HS-27A (cell line): Measurements from ENCODE around the gene ADAMTSL1.

Experiments used
- DNase-seq: peaks from one replicate; pipeline ENCODE4 v3.0.0-alpha.2; 2012; ENCODE audit warnings: low read depth, missing footprints

ADAMTSL1 gene

GRCh38 chr9:18666986-18667772 lies 193.2 kb downstream of the ADAMTSL1 start:
- DNase-seq = no peak

GRCh38 chr9:18668944-18669343 lies 195.0 kb downstream of the ADAMTSL1 start:
- no peak for DNase-seq

- no peak for DNase-seq
These were observed 198.8 kb downstream of the ADAMTSL1 start for GRCh38 chr9:18672706-18673105.

- no peak for DNase-seq
These were observed 199.2 kb downstream of the ADAMTSL1 start for GRCh38 chr9:18673179-18673578.

DNA sequence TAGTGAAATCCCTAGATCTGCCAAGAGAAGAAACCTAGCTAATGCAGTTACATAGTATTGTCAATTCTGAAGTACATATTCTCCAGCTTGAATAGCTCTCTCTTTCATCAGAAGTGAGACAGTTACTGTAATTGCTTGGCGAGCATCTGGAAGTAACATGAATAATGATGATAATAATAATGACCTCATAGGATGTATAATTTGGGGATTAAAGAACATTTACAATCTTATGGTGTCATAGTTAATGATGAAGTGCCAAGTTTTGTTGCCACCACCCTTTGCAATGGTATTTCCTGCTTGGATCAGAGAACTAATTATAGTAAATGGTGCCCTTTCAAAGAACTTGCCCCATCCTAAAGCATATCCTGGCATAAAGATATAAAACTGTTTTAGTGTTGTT lies 201.4 kb downstream of the ADAMTSL1 start:
- no peak for DNase-seq

GRCh38 chr9:18675973-18676372 lies 202.0 kb downstream of the ADAMTSL1 start:
- no peak for DNase-seq

GRCh38 chr9:18676525-18676924 lies 202.6 kb downstream of the ADAMTSL1 start:
- no peak for DNase-seq

DNA sequence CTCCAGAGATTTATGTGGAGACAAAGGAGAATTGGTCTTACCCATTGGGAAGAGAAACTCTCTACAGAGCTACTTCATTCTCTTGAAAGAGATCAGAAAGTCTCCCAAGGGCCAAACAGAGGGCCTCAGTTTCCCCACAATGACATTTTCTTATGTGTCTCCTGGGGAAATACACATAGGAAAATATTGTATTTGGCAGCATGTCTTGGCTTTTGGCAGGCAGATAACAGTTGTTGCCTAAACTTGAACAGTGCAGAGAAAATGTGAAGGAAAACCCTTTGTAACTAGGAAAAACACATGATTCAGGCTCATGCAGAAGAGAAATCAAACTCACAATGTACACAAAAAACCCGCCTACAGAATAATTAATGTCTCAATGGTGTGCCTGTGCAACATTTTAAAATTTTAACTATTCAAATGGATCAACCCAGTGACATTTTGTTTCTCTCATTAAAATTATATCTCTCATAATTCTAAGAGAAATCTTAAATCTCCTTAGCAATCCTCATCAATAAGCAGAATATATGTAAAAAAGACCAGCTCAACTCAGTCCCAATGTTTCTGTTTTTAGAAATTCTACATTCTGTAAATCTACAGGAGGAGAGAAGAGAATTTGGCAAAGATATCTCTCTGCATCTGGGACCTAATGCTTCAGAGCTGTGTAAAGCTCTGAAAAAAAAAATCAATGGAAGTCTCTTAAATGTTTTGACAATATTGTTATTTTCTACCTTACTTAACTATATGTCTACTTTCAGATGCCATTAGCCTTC lies 205.1 kb downstream of the ADAMTSL1 start:
- no peak for DNase-seq

- DNase-seq = no peak
These were observed 209.0 kb downstream of the ADAMTSL1 start for GRCh38 chr9:18682907-18683306.

GRCh38 chr9:18683312-18683711 lies 209.4 kb downstream of the ADAMTSL1 start:
- no peak for DNase-seq

GRCh38 chr9:18683851-18684250 lies 209.9 kb downstream of the ADAMTSL1 start:
- DNase-seq = no peak

DNA sequence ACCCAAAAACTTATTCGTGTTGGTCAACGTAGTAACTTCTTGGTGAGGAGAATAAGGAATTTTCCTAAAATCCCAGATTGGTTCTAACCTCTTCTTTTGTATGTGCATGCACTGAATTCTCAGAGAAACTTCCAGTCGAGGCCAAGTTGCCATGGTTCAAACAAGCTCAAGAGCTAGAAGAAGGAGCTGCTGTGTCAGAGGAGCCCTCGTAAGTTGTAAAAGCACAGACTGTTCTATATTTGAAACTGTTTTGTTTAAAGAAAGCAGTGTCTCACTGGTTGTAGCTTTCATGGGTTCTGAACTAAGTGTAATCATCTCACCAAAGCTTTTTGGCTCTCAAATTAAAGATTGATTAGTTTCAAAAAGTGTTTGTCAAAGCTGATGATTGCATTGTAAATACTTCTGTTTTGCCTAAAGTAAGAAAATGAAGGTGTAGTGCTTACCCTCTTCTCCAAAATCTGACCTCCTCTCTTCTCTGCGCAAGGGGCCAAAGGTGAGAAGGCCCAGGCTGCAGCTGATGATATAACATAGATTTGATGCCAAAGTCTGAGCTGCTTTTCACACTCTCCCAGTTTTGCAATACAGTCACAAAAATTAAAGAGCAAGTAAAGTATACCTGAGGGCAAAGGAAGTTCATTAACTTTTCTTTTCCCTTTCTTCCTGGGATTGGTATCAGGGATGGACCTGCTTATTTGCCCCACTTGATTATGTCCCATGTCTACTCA lies 210.8 kb downstream of the ADAMTSL1 start:
- DNase-seq = no peak

GRCh38 chr9:18688581-18689565 lies 214.9 kb downstream of the ADAMTSL1 start:
- DNase-seq = no peak

- no peak for DNase-seq
These were observed 216.0 kb downstream of the ADAMTSL1 start for GRCh38 chr9:18689921-18690320.

DNA sequence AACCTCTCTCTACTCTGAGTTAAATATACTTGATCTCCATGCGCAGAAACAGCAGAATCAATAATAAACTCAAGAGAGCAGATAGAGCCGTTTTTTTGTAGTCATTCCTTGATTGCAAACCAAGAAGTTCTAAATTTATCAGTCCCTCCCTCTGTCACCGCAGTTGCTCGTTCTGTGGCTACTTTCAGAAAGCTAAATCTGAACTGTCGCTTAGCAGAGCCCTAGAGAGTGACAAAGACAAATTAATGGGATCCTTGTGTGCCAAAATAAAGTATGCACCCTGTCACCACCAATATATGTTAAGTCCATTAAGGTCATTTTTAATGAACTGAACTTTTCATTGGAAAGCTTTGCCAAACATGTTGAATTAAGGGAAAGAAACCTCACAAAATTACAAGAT lies 218.3 kb downstream of the ADAMTSL1 start:
- no peak for DNase-seq

- DNase-seq = no peak
These were observed 219.0 kb downstream of the ADAMTSL1 start for GRCh38 chr9:18692962-18693361.

GRCh38 chr9:18694959-18695668 lies 221.2 kb downstream of the ADAMTSL1 start:
- no peak for DNase-seq

DNA sequence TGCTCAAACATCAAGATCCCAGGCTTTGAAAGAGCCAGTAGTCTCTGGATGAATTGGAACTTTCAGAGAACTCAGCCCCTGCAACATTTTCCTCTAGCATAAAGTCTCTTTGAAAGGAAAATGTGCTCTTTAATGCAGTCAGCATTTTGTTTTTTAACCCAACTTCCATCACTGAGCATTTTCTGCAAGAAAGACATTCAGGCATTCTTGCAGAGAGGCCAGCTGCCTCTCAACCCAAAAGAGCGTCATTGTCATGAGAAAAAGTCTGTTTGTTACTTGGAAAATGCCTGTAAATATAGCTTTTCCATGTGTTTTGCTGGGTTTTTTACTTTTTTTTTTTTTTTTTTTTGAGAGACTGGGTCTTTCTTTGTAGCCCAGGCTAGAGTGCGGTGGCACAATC lies 225.0 kb downstream of the ADAMTSL1 start:
- no peak for DNase-seq

GRCh38 chr9:18699764-18700163 lies 225.8 kb downstream of the ADAMTSL1 start:
- DNase-seq = no peak

DNA sequence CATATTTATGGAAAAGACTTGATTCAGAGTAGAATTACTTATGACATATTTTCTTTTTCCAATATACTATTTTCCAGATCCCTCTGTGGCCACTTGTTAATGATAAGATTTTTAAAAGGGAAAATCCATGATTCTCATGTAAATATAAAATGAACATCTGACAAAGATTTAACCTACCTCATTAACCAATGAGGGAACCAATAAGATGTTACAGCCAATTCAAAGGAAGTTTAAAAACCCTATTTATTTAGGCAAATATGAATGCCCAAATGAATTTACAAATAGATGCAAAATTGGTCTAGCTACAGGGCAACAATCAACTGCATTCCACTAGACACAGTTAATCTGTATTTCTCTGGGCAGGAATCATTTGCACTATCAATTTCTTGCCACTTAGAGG lies 226.8 kb downstream of the ADAMTSL1 start:
- no peak for DNase-seq
